Measurements from ENCODE around the gene CNDP2.

The CNDP2 gene

DNA sequence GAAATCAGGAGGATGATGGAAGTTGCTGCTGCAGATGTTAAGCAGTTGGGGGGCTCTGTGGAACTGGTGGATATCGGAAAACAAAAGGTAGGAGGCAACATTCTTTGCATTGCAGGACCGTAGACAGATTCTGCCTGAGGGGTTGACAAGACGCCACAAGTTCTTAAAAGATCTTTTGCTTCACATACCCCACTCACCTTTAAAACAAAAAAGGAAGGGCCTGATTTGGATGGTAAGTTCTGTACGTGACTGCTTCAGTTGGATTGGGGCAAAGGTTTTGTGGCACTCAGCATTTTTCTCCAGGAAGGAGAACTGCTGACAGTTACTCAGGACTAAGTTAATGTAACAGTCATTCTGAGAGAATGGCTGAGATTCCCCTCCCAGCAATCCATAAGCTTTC is 5.2 kb downstream of the CNDP2 start:
- DNase-seq = no peak

DNA sequence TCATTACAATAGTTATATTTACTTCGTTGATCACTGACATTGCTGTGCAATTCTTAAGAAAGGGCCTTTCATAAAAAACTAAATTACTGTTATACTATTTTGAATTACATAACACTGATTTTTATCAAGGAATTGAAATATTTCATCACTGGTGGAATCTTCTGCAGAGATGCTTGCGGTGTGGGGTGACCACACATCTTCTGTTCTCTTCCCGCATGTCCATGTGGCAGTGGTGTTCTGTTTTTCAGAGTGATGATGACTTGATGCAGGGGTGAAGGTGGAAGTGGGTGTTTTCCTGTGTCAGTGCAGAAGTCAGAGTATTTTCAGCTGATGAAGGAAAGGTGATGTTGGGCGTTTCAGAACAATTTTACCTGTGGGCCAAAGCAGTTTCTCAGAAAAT is 7.0 kb downstream of the CNDP2 start:
- DNase-seq = no peak

DNA sequence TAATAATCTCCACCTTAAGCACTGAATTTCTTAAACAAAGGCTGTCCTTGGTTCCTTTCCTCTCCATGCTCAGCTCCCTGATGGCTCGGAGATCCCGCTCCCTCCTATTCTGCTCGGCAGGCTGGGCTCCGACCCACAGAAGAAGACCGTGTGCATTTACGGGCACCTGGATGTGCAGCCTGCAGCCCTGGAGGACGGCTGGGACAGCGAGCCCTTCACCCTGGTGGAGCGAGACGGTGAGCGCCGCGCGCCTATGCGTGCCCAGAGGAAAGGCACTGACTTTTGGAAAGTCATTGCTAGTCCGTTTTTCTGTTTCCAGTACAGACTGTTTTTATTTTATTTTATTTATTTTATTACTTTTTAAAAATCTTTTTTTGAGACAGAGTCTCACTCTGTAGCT is 9.6 kb downstream of the CNDP2 start:
- no peak for DNase-seq

DNA sequence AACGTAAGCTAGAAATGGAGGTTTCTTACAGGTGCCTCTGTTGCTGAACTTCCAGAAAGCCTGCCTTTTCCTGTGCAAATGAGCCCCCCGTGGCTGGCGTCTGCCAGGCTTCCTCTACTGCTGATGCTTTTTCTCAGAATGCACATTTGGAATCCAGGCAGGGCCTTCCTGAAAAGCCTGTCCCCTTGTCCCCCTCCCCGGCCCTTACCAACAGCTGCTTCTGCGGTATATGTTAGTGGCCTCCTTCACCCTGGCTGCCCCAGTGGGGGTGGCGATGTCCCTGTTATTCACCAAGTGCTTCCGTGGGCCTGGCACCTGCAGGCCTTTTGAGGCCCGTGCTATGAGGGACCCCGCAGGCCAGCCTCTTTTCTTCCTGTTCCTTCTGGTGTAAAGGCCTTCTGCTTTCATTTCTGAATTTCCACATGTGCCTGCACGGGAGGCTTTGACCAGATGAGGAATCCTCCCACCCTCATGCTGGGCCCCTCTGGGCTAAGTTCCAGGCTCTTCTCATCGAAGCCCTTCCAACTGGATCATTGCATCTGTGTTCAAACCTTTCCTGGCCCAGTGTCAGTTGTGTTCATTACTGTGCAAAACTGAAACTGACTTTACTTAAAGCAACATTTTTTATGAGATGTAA is 10.4 kb downstream of the CNDP2 start:
- no peak for DNase-seq

DNA sequence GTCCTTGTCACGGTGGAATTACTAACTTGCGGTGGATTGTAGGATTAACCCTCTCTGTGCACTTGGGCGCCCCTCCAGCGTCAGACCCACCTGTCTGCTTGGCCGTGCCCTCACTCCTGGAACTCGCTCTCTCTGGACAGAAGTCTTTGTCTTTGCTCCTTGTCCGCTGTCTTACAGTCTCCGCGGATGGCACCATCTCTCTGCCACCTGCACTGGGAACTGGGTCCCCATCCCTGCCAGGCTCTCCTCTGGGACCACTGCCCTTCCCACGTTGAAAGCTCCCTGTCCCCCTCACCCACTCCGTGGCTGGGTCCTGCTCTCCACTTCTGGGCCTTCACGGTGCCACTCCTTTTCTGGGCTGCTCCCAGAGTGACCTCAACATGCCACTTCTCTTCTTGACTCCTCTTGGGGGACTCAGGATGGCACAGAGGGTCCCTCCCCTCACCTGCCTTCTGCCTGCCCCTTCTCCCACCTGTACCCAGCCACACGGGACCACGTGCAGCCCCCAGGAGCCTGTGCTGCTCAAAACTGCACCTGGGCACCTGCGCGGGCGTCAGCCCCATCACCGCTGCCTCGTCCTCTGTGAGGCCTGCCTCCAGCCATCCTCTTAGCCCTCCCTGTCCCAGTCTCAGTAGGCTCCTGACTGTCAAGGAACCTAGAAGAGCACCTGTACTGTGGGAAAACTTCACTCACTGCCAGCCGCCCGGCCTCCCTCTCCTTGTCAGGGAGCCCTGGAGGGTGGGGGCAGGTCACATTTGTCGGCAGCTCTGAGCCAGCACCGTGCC is 11.1 kb downstream of the CNDP2 start:
- DNase-seq = no peak

DNA sequence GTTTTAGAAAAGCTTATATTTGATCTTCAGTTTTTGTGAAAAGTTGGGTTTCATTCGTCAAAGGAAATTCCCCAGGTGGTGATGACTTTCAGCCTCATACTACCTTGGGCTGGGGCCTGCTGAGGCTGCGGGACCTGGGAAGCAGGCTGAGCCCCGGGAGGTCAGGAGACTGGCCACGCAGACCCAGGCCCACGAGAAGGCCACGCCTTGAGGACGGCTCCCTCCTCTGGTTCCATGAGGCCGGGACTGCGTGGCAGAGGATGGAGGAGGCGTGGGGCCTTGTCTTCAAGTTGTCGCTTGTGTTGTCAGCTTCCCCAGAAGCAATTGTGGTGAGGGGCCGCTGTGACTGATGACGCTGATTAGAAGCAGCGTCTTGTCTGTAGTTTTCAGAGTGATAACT is 11.8 kb downstream of the CNDP2 start:
- no peak for DNase-seq

DNA sequence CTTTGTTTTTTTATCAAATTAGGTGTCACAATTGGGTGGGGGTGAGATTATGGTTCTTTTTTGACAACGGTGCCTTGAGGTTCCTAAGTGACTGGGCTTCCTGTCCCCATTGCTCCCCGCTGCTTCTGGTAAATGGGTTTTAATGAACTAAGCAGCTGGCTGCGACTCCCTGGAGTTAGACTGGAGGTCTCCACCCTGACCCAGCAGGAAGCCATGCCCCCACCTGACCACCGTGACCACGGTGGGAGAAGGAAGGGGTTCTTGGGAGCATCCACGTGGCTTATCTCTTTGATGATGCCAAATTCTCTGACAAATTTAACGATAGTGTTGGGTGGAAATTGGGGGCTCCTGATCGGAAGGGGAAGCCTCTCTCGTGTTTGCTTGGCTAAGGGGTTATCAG is 12.2 kb downstream of the CNDP2 start:
- no peak for DNase-seq

DNA sequence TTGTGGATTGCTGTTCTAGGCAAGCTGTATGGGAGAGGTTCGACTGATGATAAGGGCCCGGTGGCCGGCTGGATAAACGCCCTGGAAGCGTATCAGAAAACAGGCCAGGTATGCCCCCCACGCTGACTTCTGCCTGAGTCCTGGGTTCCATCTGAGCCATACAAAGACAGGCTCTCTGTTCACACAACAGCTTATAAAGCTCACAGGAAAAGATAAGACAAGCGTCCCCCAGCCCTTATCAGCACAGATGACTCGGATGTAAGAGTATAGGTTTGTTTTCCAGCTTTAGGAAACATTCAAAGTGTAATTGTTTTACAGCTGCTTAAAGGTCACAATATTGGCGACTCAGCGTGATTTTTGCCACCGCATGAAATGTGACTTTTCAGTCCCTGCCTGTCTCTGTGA is 12.7 kb downstream of the CNDP2 start:
- no peak for DNase-seq

DNA sequence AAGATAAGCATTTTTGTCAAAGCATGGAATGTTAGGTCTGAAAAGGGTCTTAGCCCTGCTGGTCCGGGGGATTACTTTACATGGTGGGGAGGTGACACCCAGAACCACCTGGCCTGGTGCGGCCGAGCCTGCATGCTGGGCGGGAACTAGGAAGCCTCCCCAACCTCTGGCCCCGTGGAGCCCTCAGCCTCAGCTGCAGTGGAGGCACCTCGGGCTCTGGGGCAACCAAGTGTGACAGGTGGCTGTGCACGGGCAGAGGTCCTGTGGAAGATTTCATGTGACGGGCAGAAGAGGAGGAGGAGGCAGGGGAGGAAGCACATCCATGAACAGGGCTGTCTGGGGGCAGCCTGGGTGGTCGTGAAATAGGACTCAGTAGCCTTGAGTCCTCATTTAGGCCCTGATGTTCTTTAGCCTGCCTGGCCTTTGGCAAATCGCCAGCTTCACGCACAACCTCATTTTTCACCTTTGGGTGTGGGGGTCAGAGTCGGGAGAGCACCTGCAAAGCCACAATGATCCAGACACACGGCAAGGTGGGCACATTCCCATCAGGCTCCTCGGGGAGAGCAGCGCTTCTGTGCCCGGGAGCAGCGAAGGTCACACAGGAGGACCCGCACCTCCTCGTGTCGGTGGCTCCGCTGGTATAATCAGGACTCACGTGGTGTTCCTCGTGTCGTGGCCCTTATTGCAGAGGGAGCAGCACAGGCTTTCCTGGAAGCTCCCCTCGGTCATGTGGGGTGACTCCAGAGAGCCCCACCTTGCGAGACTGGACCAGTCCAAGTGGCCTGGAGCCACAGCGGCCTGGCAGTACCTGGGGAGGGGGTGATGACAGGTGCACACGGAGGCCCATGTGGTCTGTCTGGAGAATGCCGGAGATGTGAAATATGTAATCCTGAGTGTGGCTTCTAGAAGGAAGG is 13.9 kb downstream of the CNDP2 start:
- no peak for DNase-seq

DNA sequence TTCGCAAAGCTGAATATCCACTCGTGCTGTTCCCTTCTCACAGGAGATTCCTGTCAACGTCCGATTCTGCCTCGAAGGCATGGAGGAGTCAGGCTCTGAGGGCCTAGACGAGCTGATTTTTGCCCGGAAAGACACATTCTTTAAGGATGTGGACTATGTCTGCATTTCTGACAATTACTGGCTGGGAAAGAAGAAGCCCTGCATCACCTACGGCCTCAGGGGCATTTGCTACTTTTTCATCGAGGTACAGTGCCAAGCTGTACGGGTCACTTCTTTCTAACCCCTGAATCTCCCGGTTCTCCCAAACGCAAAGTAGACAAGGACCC is 14.6 kb downstream of the CNDP2 start:
- no peak for DNase-seq

DNA sequence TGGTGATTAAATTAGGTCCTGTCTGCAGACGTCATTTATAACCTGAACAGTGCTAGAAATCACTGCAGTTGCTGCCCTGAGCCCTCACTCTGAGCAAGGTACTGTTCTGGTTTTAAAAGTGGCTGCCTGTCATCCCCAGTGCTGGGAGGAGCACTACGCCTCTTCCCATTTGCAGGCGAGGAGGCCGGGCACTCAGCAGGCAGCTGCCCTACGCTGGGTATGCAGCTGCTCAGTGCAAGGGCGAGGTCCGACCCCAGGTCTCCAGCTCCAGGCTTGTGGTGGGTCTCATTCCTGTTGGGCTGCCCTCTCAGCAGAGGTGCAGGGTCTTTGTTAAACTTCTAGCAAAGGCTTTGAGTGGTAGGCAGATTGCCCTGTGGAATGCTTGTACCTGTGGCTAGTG is 15.7 kb downstream of the CNDP2 start:
- DNase-seq = no peak

DNA sequence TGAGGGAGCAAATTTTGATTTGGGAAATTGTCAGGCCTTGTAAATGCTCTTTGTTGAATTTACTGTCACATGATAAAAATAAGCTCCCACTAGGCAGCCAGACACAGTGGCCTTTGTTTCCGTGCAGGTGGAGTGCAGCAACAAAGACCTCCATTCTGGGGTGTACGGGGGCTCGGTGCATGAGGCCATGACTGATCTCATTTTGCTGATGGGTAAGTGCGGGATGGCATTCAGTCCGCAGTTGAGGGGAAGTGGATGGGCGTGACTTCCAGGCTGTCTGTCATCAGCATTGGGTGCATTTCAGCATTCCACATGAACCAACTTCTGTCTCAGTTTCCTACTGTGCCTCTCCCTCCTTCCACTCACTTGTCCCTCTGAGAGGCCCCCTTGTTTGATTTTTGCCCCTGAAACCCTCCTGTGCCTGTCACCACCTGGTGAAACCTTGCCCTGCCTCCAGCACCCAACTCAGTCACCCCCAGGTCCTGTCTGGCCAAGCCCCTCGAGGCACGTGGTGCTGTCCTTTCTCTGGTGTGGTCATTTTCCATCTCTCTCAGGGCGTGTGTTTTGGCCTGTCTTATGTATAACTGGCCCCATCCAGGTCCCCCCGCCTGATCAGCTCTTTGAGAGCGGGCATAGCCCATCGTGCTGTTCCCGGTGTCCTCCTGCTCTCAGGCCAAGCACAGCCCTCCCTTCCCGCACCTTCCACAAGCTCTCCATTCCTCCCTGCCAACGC is 16.3 kb downstream of the CNDP2 start:
- DNase-seq = no peak

DNA sequence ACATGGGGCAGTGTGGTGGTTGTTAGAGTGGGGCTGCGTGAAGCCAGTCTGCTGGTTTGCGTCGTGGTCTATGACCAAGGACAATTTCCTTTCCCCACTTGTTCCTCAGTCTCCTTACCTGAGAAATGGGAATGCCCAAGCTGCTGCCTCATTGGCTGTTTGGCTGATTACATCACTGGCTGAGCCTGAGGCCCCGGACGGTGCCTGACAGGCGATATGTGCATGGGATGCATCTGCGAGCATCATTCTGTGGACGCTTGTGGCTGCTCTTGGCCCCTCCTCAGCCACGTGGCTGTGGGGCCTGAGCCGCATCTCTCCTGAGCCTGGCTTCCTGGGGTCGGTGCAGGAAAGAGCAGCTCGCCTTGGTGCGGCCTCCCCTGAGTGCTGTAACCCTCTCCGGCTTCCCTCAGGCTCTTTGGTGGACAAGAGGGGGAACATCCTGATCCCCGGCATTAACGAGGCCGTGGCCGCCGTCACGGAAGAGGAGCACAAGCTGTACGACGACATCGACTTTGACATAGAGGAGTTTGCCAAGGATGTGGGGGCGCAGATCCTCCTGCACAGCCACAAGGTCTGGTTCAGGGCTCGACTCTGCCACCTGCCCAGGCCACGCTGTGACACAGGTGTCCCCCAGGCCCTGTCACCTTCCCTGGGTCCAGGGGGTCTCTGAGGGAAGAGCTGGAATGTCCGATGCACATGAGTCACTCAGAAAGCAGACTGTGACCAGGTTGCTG is 17.2 kb downstream of the CNDP2 start:
- DNase-seq = no peak

DNA sequence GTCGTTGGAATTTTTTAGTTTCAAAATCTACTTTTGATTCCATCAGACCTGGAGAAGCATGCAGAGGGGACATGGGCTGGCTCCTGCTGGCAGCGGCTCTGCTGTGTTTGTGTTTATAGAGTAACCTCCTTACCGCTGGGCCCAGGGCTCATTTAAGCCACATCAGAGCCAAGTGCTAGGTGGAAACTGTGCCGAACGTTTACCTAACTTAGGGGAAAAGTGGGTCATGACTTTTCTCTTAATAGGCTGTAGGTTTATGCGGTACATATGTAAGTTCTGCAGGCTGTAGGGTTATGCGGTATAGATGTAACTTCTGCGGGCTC is 17.7 kb downstream of the CNDP2 start:
- no peak for DNase-seq

DNA sequence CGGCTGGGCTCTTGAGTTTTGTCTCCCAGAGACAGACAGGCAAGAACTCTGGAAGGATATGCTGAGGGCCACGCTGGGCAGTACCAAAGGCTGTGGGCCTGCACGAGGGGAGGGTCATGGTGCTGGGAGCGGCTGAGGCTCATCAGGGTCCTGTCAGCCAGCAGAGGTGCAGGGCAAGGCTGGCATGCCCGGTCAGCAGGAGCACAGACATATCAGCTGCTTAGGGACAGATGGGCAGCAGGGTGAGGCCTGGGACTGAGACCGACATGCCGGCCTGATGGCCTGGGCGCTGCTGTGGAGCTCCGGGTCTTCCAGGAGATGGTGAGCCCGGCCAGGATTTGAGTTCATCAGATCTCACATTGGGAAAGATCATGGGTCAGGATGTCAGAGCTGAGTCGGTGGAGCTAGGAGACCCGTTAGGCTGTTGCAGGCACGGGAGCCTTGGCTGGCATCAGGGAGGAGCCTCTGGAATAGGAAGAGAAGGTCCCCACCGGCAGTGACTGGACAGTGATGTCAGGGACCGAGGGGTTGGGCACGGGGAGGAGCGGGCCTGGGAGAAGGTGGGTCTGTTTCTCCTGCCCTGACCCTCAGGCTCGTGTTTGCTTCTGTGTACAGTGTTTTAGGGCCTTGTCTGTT is 18.8 kb downstream of the CNDP2 start:
- DNase-seq = no peak

DNA sequence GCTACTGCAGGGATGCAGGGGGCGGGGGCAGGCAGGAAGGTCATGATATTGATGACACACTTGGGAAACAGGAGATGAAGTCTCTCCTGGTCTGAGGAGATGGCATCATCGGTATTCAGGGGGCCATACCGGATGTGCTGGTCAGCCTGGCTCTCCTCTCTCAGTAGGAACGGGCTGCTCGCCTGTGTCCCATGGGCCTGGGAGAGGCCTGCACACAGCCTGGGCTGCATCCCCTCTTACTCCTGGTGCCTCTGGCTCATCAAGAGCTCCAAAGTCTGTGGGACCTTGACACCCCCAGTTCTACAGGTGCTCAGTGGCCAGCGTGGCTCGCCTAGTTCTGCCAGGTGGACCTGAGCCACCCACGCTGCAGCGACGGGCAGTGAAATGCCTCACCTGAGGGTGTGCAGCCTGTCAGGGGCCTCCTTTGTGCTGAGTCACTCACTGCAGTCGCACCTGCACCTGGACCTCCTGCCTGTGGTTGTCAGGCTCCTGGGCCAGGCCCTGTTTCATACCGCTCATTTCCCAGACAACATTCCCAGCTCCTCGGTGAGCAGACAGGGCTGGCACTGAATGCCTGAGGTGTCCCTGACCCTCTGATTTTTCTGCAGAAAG is 19.6 kb downstream of the CNDP2 start:
- DNase-seq = no peak

DNA sequence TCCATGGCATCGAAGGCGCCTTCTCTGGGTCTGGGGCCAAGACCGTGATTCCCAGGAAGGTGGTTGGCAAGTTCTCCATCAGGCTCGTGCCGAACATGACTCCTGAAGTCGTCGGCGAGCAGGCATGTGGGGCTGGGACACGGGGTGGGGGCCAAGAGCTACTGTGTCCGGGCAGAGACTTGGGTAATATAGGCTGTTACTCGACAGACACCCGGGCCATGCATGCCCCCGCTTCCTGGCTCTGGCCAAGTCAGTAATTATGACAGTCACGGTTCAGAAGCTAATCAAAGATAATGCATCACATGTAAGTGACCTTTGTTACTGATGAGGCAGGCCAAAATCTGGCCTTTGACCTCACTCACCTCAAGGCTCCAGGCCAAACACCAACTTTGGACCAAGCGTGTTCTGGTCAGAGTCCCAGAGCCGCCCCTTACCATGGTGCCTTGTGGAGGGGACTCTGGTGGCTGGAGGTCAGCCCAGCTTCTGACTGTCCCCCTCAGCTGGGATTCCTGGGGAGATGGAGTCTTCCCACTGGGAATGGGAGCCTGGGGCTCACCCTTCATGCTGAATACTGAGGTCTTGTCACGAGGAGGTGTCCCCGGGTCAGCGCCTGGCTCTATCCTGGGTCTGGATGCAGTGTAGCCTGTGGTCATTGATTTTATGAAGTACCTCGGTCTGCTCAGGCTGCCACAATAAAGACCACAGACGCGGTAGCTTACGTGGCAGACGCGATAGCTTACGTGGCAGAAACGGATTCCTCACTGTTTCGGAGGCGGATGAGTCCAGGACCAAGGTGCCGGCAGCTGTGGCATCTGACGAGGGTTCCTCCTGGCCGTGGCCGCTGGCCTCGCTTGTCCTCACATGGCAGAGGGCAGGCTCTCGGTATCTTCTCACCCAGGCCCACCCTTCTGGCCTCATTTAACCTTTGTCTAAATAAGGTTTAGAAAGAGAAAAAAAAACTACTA is 20.4 kb downstream of the CNDP2 start:
- DNase-seq = no peak

DNA sequence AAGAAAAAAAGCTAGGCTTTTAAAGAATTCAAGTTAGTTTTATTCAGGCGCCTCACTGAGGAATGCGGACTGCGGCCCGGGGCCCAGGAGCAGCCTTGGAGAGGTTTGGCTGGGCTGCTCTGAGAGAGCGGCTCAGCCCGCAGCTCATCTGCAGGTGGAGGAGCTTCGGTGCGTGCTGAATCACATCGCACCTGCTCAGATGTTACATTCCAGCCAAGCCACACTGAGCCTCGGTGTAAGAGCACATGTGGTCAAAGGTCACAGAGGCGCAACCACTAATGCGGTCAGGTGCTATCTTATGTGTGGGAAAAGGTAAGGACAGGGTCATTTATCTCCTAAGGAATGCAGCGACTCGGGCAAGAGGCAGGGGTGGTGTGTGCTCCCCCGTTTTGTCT is 21.1 kb downstream of the CNDP2 start:
- no peak for DNase-seq

DNA sequence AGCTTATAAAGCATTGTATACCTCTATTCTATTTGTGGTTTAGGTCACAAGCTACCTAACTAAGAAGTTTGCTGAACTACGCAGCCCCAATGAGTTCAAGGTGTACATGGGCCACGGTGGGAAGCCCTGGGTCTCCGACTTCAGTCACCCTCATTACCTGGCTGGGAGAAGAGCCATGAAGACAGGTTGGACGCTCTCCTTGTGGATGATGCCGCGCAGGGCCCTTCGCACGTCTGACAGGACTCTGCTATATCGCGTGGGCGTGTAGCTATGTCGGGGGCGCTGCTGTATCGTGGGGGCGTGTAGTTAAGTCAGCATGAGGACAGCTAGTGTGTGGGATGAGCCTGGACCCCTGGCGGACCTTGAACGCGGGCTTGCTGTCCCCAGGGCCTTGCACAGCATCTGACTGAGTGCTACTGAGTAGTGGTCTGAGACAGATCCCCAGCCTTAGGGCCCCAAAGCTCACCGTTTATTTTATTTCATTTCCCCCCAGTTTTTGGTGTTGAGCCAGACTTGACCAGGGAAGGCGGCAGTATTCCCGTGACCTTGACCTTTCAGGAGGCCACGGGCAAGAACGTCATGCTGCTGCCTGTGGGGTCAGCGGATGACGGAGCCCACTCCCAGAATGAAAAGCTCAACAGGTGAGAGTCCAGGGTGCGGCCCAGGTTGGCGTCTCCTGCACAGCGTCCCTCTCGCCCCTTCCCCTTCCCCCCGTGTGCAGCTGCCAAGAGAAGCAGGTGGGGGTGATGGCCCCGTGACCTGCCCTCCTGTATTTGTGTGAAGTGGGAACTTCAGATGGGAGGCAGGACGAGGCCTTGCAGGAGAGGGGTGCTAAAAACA is 22.5 kb downstream of the CNDP2 start:
- no peak for DNase-seq

Measured in SHP77 (cell line).